ENCODE results near the gene AFAP1L2. TPM values are rescaled to one million over a fixed set of nuclear protein-coding genes. Genes with fewer than 3 reads are reported as not detected.
"Not testable (repeated sequence)": the region's sequence is repeated elsewhere in the genome, so short reads cannot be mapped to it uniquely, and the experiment has no call there.

Gene AFAP1L2
- total RNA-seq, 4 donors from 2014 or later, result 28.4 to 86.6 (median 48.6) TPM

GRCh38 chr10:114337510-114338462 lies 66.5 kb downstream of the AFAP1L2 start:
- no peaks in the 10 kb centered on the region for H3K27me3 ChIP-seq
- no peak overlapping the region for H3K4me3 ChIP-seq
- H3K36me3 ChIP-seq, result no peaks in the 10 kb centered on the region
- no peak for DNase-seq
- intact Hi-C loops (cut with DNase I; ENCODE audit: low total_unique reads), result no loop called here
- no peak overlapping the region for H3K27ac ChIP-seq
- peaks cover 0 to 5% of the 10 kb centered on the region in 2 donors for H3K4me1 ChIP-seq
- TF ChIP-seq CTCF (IDR thresholded peaks at IDR 0.05), result no peak
- no peak for TF ChIP-seq POLR2A (IDR thresholded peaks at IDR 0.05)
- no peaks in the 10 kb centered on the region for H3K9me3 ChIP-seq

- DNase-seq, result no peak
- peaks cover 0 to 11% of the 10 kb centered on the region in 2 donors for H3K4me1 ChIP-seq
- H3K4me3 ChIP-seq, result no peak overlapping the region
- no peaks in the 10 kb centered on the region for H3K9me3 ChIP-seq
- no peaks in the 10 kb centered on the region for H3K36me3 ChIP-seq
- intact Hi-C loops (cut with DNase I; ENCODE audit: low total_unique reads), result no loop called here
- no peak overlapping the region for H3K27ac ChIP-seq
- no peaks in the 10 kb centered on the region for H3K27me3 ChIP-seq
- TF ChIP-seq POLR2A (IDR thresholded peaks at IDR 0.05), result no peak
- TF ChIP-seq CTCF (IDR thresholded peaks at IDR 0.05), result no peak
These were observed 67.3 kb downstream of the AFAP1L2 start for GRCh38 chr10:114336823-114337509.

GRCh38 chr10:114335614-114336013 lies 68.7 kb downstream of the AFAP1L2 start:
- intact Hi-C loops (cut with DNase I; ENCODE audit: low total_unique reads), result no loop called here
- H3K27me3 ChIP-seq, result no peaks in the 10 kb centered on the region
- no peaks in the 10 kb centered on the region for H3K9me3 ChIP-seq
- no peaks in the 10 kb centered on the region for H3K36me3 ChIP-seq
- TF ChIP-seq CTCF (IDR thresholded peaks at IDR 0.05) (no peak), POLR2A (IDR thresholded peaks at IDR 0.05) (no peak)
- no peak overlapping the region for H3K27ac ChIP-seq
- no peak for DNase-seq
- H3K4me3 ChIP-seq, result no peak overlapping the region
- peaks cover 0 to 17% of the 10 kb centered on the region in 2 donors for H3K4me1 ChIP-seq

- peaks cover 0 to 17% of the 10 kb centered on the region in 2 donors for H3K4me1 ChIP-seq
- H3K27ac ChIP-seq, result peak overlapping the region in 1 of 2 donors; percentile 68
- no peaks in the 10 kb centered on the region for H3K27me3 ChIP-seq
- no peak for TF ChIP-seq CTCF (IDR thresholded peaks at IDR 0.05)
- TF ChIP-seq POLR2A (IDR thresholded peaks at IDR 0.05), result no peak
- no peak overlapping the region for H3K4me3 ChIP-seq
- no peak for DNase-seq
- intact Hi-C loops (cut with DNase I; ENCODE audit: low total_unique reads), result no loop called here
- no peaks in the 10 kb centered on the region for H3K9me3 ChIP-seq
- no peaks in the 10 kb centered on the region for H3K36me3 ChIP-seq
These were observed 70.0 kb downstream of the AFAP1L2 start for GRCh38 chr10:114334301-114334700.

GRCh38 chr10:114333441-114333840 lies 70.9 kb downstream of the AFAP1L2 start:
- peak overlapping the region; percentile 68 to 73 for H3K27ac ChIP-seq
- H3K27me3 ChIP-seq; DNase-seq; H3K36me3 ChIP-seq; H3K4me3 ChIP-seq; intact Hi-C loops (cut with DNase I; ENCODE audit: low total_unique reads); H3K9me3 ChIP-seq: not testable (repeated sequence)
- peaks cover 0 to 17% of the 10 kb centered on the region in 2 donors for H3K4me1 ChIP-seq
